Esophagus squamous epithelium (tissue), 5 donors: ENCODE results near the gene ANXA7. TPM values are rescaled to one million over a fixed set of nuclear protein-coding genes. Genes with fewer than 3 reads are reported as not detected.

Experiments used
- DNase-seq: peaks from one replicate; lab custom pipeline; 2025; lab: John Stamatoyannopoulos, UW
- H3K27ac ChIP-seq, 4 donors: fragments of 200-600 bp; sonication (generic); one replicate each; pipeline ENCODE4 v1.5.1; 2016 to 2019; ENCODE audit warnings: mild to moderate bottlenecking in 1 of 4
- H3K27me3 ChIP-seq, 4 donors: fragments of 200-600 bp; sonication (generic); 1 replicate in 3 of 4; 2 replicates in 1 of 4; pipeline versions ENCODE4 v1.5.1 to v1.6.0; 2017 to 2021; ENCODE audit warnings: antibody characterized with exemption in 1 of 4
- H3K36me3 ChIP-seq, 3 donors: fragments of 200-600 bp; sonication (generic); one replicate each; pipeline ENCODE4 v1.5.1; 2016 to 2019
- H3K4me1 ChIP-seq, 3 donors: fragments of 200-600 bp; sonication (generic); one replicate each; pipeline ENCODE4 v1.5.1; 2017 to 2019
- H3K4me3 ChIP-seq, 4 donors: fragments of 200-600 bp; sonication (generic); 1 replicate in 3 of 4; 2 replicates in 1 of 4; pipeline ENCODE4 v1.5.1; 2016 to 2019; ENCODE audit warnings: mild to moderate bottlenecking in 2 of 4, moderate library complexity in 1 of 4
- H3K9me3 ChIP-seq, 3 donors: fragments of 200-600 bp; sonication (generic); one replicate each; pipeline ENCODE4 v1.5.1; 2016 to 2019
- CTCF ChIP-seq, 6 experiments: fragments of 450-650 bp in 4 of 6; fragments of 200-600 bp in 2 of 6; sonication (generic) in 2 of 6; IDR thresholded peaks; one replicate each; pipeline ENCODE4 v1.5.1; 2016 to 2019; ENCODE audit warnings: antibody characterized with exemption in 6 of 6, mild to moderate bottlenecking in 4 of 6, moderate library complexity in 4 of 6
- POLR2A ChIP-seq, 4 donors: fragments of 450-650 bp; IDR thresholded peaks; one replicate each; pipeline ENCODE4 v1.6.1; 2017; ENCODE audit warnings: antibody characterized with exemption in 4 of 4, mild to moderate bottlenecking in 4 of 4, moderate library complexity in 3 of 4
- WGBS, 2 donors: methylation state at CpG; one replicate each; pipeline ENCODE4 v1.1.5; 2018; 5-methylcytosine and 5-hydroxymethylcytosine counted together
- intact Hi-C: fragments of 100-400 bp; cut with DNase I; formaldehyde crosslinking; loops from one replicate; pipeline ENCODE4 v1.15.0; 2022
- total RNA-seq, 4 donors: library from RNA; depleted of rRNA; stranded (reverse); fragments of >200 nt; gene quantifications; one replicate each; pipeline ENCODE4 v1.1.0, GENCODE V29; 2016
- donor health status: DM: yes; HTN: yes; CAD: no.

ANXA7 gene
- total RNA-seq, 4 donors from 2014 or later = 95.8 to 130 (median 108) TPM

DNA sequence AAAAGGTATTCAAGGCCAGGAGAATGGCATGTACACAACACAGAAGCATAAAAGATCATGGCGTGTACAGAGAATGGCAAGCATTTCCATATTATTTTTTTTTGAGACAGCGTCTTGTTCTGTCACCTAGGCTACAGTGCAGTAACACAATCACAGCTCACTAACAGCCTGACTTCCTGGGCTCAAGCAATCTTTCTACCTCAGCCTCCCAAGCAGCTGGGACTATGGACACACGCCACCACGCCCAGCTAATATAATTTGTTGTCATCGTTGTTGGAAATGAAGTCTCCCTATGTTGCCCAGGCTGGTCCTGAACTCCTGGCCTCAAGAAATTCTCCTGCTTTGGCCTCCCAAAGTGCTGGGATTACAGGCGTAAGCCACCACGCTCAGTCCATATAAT is 27.3 kb downstream of the ANXA7 start:
- H3K4me1 ChIP-seq = no peaks in the 10 kb centered on the region
- no peak overlapping the region for H3K4me3 ChIP-seq
- intact Hi-C loops = no loop called here
- no peaks in the 10 kb centered on the region for H3K27me3 ChIP-seq
- DNase-seq = no peak
- H3K9me3 ChIP-seq = no peaks in the 10 kb centered on the region
- TF ChIP-seq POLR2A (IDR thresholded peaks at IDR 0.05) (no peak), CTCF (IDR thresholded peaks at IDR 0.05) (no peak)
- H3K27ac ChIP-seq = no peak overlapping the region
- H3K36me3 ChIP-seq = peaks cover 13 to 100% (median 38%) of the 10 kb centered on the region in 3 donors
- WGBS, 2 donors = 94 to 98% methylated on average over 7 of the region's 7 CpGs

DNA sequence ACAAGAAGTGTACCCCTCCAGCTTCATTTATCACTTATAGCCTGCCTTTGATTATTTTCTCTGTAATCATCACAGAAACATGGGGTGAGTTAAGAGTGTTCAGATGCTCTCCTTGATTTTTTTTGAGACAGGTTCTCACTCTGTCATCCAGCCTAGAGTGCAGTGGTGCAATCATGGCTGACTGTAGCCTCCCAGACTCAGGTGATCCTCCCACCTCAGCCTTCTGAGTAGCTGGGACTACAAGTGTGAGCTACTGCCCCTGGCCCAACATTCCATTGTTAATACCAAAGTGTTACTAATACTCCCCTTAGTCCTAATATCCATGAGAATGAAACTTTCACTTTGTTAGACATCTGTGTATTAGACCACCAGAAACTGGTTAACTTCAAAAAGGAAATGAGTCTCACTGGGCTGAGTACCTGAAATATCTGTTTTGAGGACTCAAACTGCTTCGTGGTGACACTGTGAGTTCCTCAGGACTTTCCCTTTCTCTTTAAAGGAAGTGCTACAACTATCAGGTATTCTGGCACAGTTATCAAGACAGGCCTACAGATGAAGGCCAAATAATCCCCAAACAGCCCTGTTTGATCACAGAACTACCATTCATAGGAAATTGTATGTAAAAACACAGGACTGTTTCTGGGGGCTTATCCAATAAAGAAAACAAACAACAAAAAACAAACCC is 34.7 kb downstream of the ANXA7 start:
- no peak for DNase-seq
- no peaks in the 10 kb centered on the region for H3K27me3 ChIP-seq
- H3K27ac ChIP-seq = no peak overlapping the region
- no peaks in the 10 kb centered on the region for H3K9me3 ChIP-seq
- no peaks in the 10 kb centered on the region for H3K4me1 ChIP-seq
- WGBS, 2 donors = 77 to 100% methylated on average over 1 of the region's 1 CpG
- H3K36me3 ChIP-seq = peaks cover 13 to 100% (median 41%) of the 10 kb centered on the region in 3 donors
- no peak overlapping the region for H3K4me3 ChIP-seq
- TF ChIP-seq CTCF (IDR thresholded peaks at IDR 0.05) = no peak
- no peak for TF ChIP-seq POLR2A (IDR thresholded peaks at IDR 0.05)
- intact Hi-C loops = no loop called here

- Histone ChIP-seq H3K36me3 (peaks cover 5 to 100% (median 26%) of the 10 kb centered on the region in 3 donors), H3K4me1 (no peaks in the 10 kb centered on the region), H3K9me3 (no peaks in the 10 kb centered on the region), H3K27ac (no peak overlapping the region), H3K4me3 (no peak overlapping the region), H3K27me3 (no peaks in the 10 kb centered on the region)
- intact Hi-C loops = no loop called here
- TF ChIP-seq POLR2A (IDR thresholded peaks at IDR 0.05) = no peak
- TF ChIP-seq CTCF (IDR thresholded peaks at IDR 0.05) = no peak
- DNase-seq = no peak
- 42 to 45% methylated on average over 3 of the region's 3 CpGs for WGBS, 2 donors
Measured at GRCh38 chr10:73376679-73377078, 37.2 kb downstream of the ANXA7 start.

GRCh38 chr10:73368238-73368637 is 45.6 kb downstream of the ANXA7 start:
- 91 to 92% methylated on average over 4 of the region's 4 CpGs for WGBS, 2 donors
- Histone ChIP-seq H3K27me3 (no peaks in the 10 kb centered on the region), H3K4me1 (no peaks in the 10 kb centered on the region), H3K36me3 (peaks cover 0 to 99% (median 8%) of the 10 kb centered on the region in 3 donors), H3K4me3 (no peak overlapping the region), H3K27ac (no peak overlapping the region), H3K9me3 (no peaks in the 10 kb centered on the region)
- intact Hi-C loops = no loop called here
- TF ChIP-seq POLR2A (IDR thresholded peaks at IDR 0.05) = no peak
- TF ChIP-seq CTCF (IDR thresholded peaks at IDR 0.05) = no peak
- DNase-seq = no peak

DNA sequence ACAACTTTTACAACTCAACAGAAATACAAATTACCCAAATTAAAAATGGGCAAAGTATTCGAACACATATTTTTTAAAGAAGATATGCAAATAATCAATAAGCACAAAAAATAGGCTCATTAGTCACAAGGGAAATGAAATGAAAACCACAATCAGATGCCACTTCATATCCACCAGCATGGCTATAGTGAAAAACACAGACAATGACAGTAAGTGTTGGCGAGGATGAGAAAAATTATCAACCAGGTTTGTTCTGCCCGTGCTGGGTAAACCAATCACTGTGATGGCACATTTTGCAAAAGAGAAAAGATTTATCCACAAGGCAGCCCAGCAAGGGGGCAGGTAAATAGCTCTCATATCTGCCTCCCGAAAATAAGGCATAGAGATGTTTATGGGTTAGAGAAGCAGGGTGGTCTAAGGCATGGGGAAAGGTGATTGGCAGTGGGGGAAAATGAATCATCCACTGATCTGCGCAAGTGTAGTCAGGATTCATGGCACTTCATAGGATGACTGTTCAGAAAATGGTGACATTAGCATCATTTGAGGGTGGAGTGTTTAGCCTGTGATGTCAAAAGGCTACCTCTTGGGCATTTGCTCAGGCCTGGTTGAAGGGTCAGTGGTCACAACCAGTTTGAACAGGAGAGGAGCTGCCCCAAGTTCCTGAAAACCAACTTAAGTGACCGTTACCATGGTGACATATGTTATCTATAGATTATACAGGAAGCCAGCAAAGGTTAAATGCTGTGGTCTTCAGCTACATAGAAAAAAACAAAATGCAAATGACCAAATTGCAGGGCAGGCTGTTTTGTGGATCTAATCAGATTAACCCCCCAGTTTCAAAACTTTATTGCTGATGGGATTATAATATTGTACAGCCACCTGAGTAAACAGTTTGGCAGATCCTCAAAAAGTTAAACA is 47.2 kb downstream of the ANXA7 start:
- no peak overlapping the region for H3K4me3 ChIP-seq
- no peaks in the 10 kb centered on the region for H3K4me1 ChIP-seq
- TF ChIP-seq POLR2A (IDR thresholded peaks at IDR 0.05) (no peak), CTCF (IDR thresholded peaks at IDR 0.05) (no peak)
- no peaks in the 10 kb centered on the region for H3K27me3 ChIP-seq
- no peak for DNase-seq
- 80 to 89% methylated on average over 6 of the region's 6 CpGs for WGBS, 2 donors
- no peaks in the 10 kb centered on the region for H3K9me3 ChIP-seq
- no peak overlapping the region for H3K27ac ChIP-seq
- peaks cover 0 to 85% (median 8%) of the 10 kb centered on the region in 3 donors for H3K36me3 ChIP-seq
- intact Hi-C loops = no loop called here
